Lower lobe of right lung (tissue), 2 donors: ENCODE measurements around the gene AXL. TPM values are rescaled to one million over a fixed set of nuclear protein-coding genes. Genes with fewer than 3 reads are reported as not detected.

Source experiments
- ATAC-seq, 2 donors: fragments of 200-7000 bp; cut with Tn5 transposase; one replicate each; pipeline ENCODE4 v1.9.1; 2020 to 2022; ENCODE audit warnings: mild to moderate bottlenecking in 2 of 2, moderate library complexity in 2 of 2
- DNase-seq: peaks from one replicate; pipeline ENCODE4 v3.0.0-alpha.2; 2020
- H3K27ac ChIP-seq: fragments of 200-600 bp; one replicate; pipeline ENCODE4 v1.8.0; 2022
- H3K27me3 ChIP-seq: fragments of 200-600 bp; one replicate; pipeline ENCODE4 v1.8.0; 2022; ENCODE audit warnings: low read depth
- H3K36me3 ChIP-seq: fragments of 200-600 bp; one replicate; pipeline ENCODE4 v1.8.0; 2022; ENCODE audit warnings: mild to moderate bottlenecking
- H3K4me1 ChIP-seq: fragments of 200-600 bp; one replicate; pipeline ENCODE4 v1.8.0; 2022
- H3K4me3 ChIP-seq: fragments of 200-600 bp; one replicate; pipeline ENCODE4 v1.8.0; 2022; ENCODE audit warnings: mild to moderate bottlenecking
- H3K9me3 ChIP-seq: fragments of 200-600 bp; one replicate; pipeline ENCODE4 v1.8.0; 2022
- intact Hi-C: fragments of 100-400 bp; cut with DNase I; formaldehyde crosslinking; loops from one replicate; pipeline ENCODE4 v1.11.0; 2022
- total RNA-seq: library from RNA; stranded (reverse); fragmentation: NEBNext Ultra II Directional; extraction: Animal tissue kit (Norgen Biotek cat#: 25700); gene quantifications from one replicate; pipeline ENCODE4 v1.2.1, GENCODE V29; 2021
- TF ChIP-seq, protein P1 (sequence below): fragments of 200-600 bp; IDR thresholded peaks from one replicate; pipeline ENCODE4 v1.8.0; 2022; ENCODE audit warnings: antibody characterized with exemption, mild to moderate bottlenecking
- donor health status: DM: no; HTN: yes; CAD: no; lungs with severe emphysema.

The AXL gene
- total RNA-seq, 1 donor from 2014 or later, result 92.7 TPM

DNA sequence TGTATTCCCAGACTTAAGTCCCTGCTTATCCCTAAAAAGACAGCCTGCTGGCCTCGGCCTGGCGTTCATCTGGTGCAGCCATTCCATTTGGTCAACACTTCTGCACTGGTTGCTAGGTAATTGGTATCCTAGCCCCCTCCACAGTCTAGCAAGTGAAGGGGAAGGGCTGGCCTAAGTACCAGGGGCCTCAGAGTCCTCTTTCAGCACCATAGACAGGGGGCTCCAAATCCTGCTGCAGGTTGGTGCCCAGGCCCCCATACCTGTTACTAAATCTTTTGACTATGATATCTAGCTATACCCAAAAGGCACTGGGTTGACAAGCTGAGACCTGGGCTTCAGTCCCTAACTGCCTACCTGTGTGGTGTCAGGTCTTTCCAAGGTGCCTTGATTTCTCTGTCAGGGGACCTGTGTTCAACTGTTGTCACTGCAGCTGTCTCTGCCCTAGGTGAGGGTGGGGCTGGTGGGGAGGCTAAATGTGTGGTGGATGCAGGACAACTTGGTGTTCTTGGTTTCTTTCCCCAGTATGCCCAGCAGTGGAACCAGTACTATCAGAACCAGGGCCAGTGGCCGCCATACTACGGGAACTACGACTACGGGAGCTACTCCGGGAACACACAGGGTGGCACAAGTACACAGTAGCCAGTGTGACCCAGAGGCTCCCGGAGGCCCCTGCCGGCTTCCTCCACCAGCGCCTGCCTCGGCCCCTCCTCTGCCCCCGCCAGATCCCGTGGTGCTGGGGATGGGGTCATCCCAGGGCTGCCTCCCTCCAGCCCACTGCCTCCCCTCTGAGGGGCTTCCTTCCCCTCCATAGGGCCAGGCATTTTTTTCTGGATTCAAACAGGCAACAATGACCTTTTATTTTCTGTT is 87.1 kb downstream of the AXL start:
- DNase-seq (no peak), ATAC-seq (no peak)
- Histone ChIP-seq H3K27ac (peak overlapping the region; percentile 94), H3K36me3 (peaks cover 69% of the 10 kb centered on the region), H3K9me3 (no peaks in the 10 kb centered on the region), H3K4me1 (peaks cover 37% of the 10 kb centered on the region), H3K4me3 (no peak overlapping the region), H3K27me3 (no peaks in the 10 kb centered on the region)
- intact Hi-C loops, result no loop called here
- TF ChIP-seq, protein P1, sequence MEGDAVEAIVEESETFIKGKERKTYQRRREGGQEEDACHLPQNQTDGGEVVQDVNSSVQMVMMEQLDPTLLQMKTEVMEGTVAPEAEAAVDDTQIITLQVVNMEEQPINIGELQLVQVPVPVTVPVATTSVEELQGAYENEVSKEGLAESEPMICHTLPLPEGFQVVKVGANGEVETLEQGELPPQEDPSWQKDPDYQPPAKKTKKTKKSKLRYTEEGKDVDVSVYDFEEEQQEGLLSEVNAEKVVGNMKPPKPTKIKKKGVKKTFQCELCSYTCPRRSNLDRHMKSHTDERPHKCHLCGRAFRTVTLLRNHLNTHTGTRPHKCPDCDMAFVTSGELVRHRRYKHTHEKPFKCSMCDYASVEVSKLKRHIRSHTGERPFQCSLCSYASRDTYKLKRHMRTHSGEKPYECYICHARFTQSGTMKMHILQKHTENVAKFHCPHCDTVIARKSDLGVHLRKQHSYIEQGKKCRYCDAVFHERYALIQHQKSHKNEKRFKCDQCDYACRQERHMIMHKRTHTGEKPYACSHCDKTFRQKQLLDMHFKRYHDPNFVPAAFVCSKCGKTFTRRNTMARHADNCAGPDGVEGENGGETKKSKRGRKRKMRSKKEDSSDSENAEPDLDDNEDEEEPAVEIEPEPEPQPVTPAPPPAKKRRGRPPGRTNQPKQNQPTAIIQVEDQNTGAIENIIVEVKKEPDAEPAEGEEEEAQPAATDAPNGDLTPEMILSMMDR, result no peak

DNA sequence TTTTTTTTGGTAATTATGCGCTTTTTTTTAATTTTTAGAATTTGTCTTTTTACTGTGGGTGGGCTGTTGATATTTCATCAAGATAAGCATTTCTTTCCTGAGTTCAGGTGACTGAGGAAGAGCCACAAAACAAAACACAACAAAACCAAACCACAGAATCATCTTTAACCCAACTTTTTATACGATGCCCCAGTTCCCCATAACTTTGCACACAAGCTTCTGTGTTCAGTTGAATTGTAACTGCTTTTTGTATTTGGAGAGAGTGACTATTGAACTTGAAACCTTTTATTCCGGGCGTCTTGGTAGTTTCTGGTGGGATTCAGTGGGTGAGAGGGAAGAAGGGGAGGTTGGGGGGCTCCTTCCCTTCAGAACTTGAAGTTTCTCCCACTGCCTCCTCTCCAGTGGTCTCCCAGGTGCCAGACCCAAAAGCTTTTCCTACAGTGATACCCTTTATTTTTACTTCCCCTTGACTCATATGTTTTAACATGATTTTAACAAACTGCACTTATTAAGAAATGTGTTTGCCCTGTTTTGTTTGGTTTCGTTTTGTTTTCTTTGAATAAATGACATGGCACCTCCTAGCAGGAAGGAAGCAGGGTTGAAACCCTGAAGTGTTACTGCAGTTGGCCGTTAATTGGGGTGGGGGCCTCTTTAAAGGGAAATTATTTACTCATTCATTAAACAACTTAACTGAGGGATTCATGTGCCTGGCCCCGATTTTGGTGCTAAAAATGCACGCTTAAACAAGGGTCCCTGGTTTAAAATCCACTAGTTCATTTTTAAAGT is 88.3 kb downstream of the AXL start:
- no peaks in the 10 kb centered on the region for H3K9me3 ChIP-seq
- no peak overlapping the region for H3K4me3 ChIP-seq
- H3K4me1 ChIP-seq, result peaks cover 48% of the 10 kb centered on the region
- peaks cover 60% of the 10 kb centered on the region for H3K36me3 ChIP-seq
- no peak for DNase-seq
- ATAC-seq, result no peak
- H3K27ac ChIP-seq, result peak overlapping the region; percentile 94
- no peaks in the 10 kb centered on the region for H3K27me3 ChIP-seq
- intact Hi-C loops, result no loop called here
- TF ChIP-seq, protein P1, result no peak

DNA sequence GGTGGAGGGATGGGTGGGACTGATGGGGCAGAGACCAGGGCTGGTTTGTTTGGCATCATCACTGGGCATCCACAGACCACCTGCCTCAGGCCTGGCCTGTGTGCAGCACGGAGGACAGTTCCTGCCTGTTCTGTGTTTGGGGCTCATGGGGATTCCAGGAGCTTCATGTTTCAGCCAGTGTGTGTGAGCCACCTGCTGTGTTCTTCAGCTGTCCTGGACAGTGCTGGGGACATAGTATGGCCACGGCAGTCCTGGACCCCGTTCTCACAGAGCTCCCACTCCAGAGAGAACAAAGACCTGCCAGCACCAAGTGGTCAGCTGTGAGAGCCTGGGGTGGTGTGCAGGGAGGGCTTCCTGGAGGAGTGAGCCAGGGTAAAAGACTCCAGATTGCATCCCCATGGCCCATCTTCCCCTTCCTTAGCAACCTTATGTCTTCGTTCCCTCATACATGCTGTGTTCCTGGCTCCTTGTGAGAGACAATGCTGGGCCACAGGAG is 89.0 kb downstream of the AXL start:
- no peaks in the 10 kb centered on the region for H3K27me3 ChIP-seq
- peak overlapping the region; percentile 94 for H3K27ac ChIP-seq
- ATAC-seq, result peak in 1 of 2 donors; percentile 0
- intact Hi-C loops, result no loop called here
- peaks cover 48% of the 10 kb centered on the region for H3K4me1 ChIP-seq
- DNase-seq, result no peak
- H3K4me3 ChIP-seq, result peak overlapping the region; percentile 76
- no peaks in the 10 kb centered on the region for H3K9me3 ChIP-seq
- peaks cover 60% of the 10 kb centered on the region for H3K36me3 ChIP-seq
- TF ChIP-seq, protein P1, result no peak

DNA sequence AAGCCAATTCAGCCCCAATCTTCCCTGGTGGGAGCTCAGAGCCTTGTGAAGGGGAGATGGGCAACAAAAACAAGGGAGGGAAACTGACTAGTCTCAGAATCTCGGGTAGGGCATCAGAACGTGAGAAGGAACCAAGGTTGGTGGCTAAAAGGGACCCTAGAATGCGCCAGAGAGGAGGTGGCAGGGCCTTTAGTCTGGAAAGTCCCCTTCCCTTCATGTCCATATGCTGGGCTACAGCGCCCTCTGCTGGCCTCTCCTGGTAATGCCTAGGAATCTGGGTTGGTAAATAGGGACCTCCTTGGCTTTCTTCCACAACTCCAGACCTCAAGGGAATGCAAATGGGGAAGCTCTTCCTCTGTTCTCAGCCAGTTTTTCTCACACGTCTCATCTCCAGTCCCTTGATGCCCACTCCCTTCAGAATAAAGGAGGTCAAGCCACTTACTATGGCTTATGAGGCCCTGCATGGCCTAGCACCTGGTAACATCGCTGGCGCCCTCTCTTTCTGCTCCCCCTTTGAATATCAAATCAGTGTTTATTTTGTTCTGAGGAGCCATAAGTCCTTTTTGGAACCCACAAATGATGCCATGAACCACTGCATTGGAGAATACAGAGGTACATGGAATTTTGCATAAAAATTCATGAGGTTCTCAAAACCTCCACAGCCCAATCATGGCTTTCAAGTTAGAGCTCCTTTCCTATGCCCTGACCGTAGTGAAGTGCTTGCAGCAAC is 89.6 kb downstream of the AXL start:
- peak overlapping the region; percentile 76 for H3K4me3 ChIP-seq
- ATAC-seq (peak; percentile 80 to 90), DNase-seq (peak; percentile 94)
- intact Hi-C loops, result no loop called here
- H3K36me3 ChIP-seq, result peaks cover 60% of the 10 kb centered on the region
- no peaks in the 10 kb centered on the region for H3K27me3 ChIP-seq
- peaks cover 48% of the 10 kb centered on the region for H3K4me1 ChIP-seq
- no peaks in the 10 kb centered on the region for H3K9me3 ChIP-seq
- peak overlapping the region; percentile 94 for H3K27ac ChIP-seq
- TF ChIP-seq, protein P1, result peak; percentile 98
